Measurements from ENCODE around the gene WRAP73. TPM values are rescaled to one million over a fixed set of nuclear protein-coding genes. Genes with fewer than 3 reads are reported as not detected.

WRAP73 gene
- total RNA-seq, 1 donor from 2014 or later: 19.0 TPM

GRCh38 chr1:3593745-3594144 is 56.2 kb downstream of the WRAP73 start:
- H3K36me3 Mint-ChIP-seq (ENCODE audit: low read depth, unreplicated experiment): peaks cover 13% of the 10 kb centered on the region

DNA sequence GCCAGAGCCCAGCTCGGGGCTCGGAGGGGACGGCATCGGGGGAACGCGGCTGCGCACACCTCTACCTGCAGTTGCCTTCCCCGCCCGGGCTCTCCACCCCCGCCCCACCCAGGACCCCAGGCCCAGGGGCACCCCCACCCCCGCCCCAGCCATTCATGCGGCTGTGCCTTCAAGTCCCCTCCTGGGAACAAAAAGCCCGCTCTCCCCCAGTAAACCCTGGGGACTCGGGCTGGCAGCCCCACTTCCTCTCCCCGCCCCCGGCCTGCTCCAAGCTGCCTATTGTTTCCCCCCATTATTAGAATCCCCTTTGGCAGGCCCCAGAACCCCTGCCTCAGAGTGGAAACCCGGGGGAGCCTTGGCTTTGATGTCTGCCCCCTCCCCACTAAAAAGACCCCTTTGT is 56.6 kb downstream of the WRAP73 start:
- peaks cover 27% of the 10 kb centered on the region for H3K4me1 Mint-ChIP-seq (ENCODE audit: unreplicated experiment)
- peaks cover 31% of the 10 kb centered on the region for H3K27me3 Mint-ChIP-seq (ENCODE audit: unreplicated experiment)
- DNase-seq (ENCODE audit: low spot score): no peak
- no peak for TF ChIP-seq CTCF (IDR thresholded peaks at IDR 0.05; ENCODE audit: unreplicated experiment)
- H3K9me3 Mint-ChIP-seq (ENCODE audit: unreplicated experiment): no peaks in the 10 kb centered on the region
- peaks cover 13% of the 10 kb centered on the region for H3K36me3 Mint-ChIP-seq (ENCODE audit: low read depth, unreplicated experiment)
- no peak overlapping the region for H3K27ac Mint-ChIP-seq (ENCODE audit: unreplicated experiment)
- no peak overlapping the region for H3K4me3 Mint-ChIP-seq (ENCODE audit: unreplicated experiment)

More at GRCh38 chr1:3593745-3594144, 56.2 kb downstream of the WRAP73 start:
- Mint-ChIP-seq H3K27ac (ENCODE audit: unreplicated experiment) (peak overlapping the region; percentile 90), H3K9me3 (ENCODE audit: unreplicated experiment) (no peaks in the 10 kb centered on the region), H3K4me1 (ENCODE audit: unreplicated experiment) (peaks cover 26% of the 10 kb centered on the region), H3K27me3 (ENCODE audit: unreplicated experiment) (peaks cover 31% of the 10 kb centered on the region), H3K4me3 (ENCODE audit: unreplicated experiment) (peak overlapping the region; percentile 37)
- DNase-seq (ENCODE audit: low spot score): no peak
- no peak for TF ChIP-seq CTCF (IDR thresholded peaks at IDR 0.05; ENCODE audit: unreplicated experiment)

- H3K36me3 Mint-ChIP-seq (ENCODE audit: low read depth, unreplicated experiment): peaks cover 15% of the 10 kb centered on the region
- DNase-seq (ENCODE audit: low spot score): no peak
- H3K27me3 Mint-ChIP-seq (ENCODE audit: unreplicated experiment): peaks cover 28% of the 10 kb centered on the region
- peak; percentile 16 for TF ChIP-seq CTCF (IDR thresholded peaks at IDR 0.05; ENCODE audit: unreplicated experiment)
- H3K4me3 Mint-ChIP-seq (ENCODE audit: unreplicated experiment): no peak overlapping the region
- H3K9me3 Mint-ChIP-seq (ENCODE audit: unreplicated experiment): no peaks in the 10 kb centered on the region
- no peak overlapping the region for H3K27ac Mint-ChIP-seq (ENCODE audit: unreplicated experiment)
- peaks cover 18% of the 10 kb centered on the region for H3K4me1 Mint-ChIP-seq (ENCODE audit: unreplicated experiment)
Observed at GRCh38 chr1:3590951-3591865, 58.7 kb downstream of the WRAP73 start.

- no peaks in the 10 kb centered on the region for H3K9me3 Mint-ChIP-seq (ENCODE audit: unreplicated experiment)
- H3K4me1 Mint-ChIP-seq (ENCODE audit: unreplicated experiment): peaks cover 18% of the 10 kb centered on the region
- H3K27ac Mint-ChIP-seq (ENCODE audit: unreplicated experiment): no peak overlapping the region
- H3K4me3 Mint-ChIP-seq (ENCODE audit: unreplicated experiment): no peak overlapping the region
- no peak for DNase-seq (ENCODE audit: low spot score)
- H3K36me3 Mint-ChIP-seq (ENCODE audit: low read depth, unreplicated experiment): peaks cover 15% of the 10 kb centered on the region
- no peak for TF ChIP-seq CTCF (IDR thresholded peaks at IDR 0.05; ENCODE audit: unreplicated experiment)
- H3K27me3 Mint-ChIP-seq (ENCODE audit: unreplicated experiment): peaks cover 24% of the 10 kb centered on the region
Observed at GRCh38 chr1:3590139-3590763, 59.7 kb downstream of the WRAP73 start.

GRCh38 chr1:3588395-3588794 is 61.5 kb downstream of the WRAP73 start:
- H3K36me3 Mint-ChIP-seq (ENCODE audit: low read depth, unreplicated experiment): peaks cover 15% of the 10 kb centered on the region
- peaks cover 14% of the 10 kb centered on the region for H3K4me1 Mint-ChIP-seq (ENCODE audit: unreplicated experiment)
- no peaks in the 10 kb centered on the region for H3K9me3 Mint-ChIP-seq (ENCODE audit: unreplicated experiment)
- TF ChIP-seq CTCF (IDR thresholded peaks at IDR 0.05; ENCODE audit: unreplicated experiment): peak; percentile 17
- no peak overlapping the region for H3K27ac Mint-ChIP-seq (ENCODE audit: unreplicated experiment)
- no peak overlapping the region for H3K4me3 Mint-ChIP-seq (ENCODE audit: unreplicated experiment)
- peaks cover 18% of the 10 kb centered on the region for H3K27me3 Mint-ChIP-seq (ENCODE audit: unreplicated experiment)
- DNase-seq (ENCODE audit: low spot score): no peak

Data from endothelial cell (in vitro differentiated cells).